ENCODE data around the gene CCDC71. TPM values are rescaled to one million over a fixed set of nuclear protein-coding genes. Genes with fewer than 3 reads are reported as not detected.

CCDC71 gene
- total and polyA plus RNA-seq, 2 donors (not counting 1 experiment from before 2014, with no cell fraction given), result 15.6 to 30.0 TPM

DNA sequence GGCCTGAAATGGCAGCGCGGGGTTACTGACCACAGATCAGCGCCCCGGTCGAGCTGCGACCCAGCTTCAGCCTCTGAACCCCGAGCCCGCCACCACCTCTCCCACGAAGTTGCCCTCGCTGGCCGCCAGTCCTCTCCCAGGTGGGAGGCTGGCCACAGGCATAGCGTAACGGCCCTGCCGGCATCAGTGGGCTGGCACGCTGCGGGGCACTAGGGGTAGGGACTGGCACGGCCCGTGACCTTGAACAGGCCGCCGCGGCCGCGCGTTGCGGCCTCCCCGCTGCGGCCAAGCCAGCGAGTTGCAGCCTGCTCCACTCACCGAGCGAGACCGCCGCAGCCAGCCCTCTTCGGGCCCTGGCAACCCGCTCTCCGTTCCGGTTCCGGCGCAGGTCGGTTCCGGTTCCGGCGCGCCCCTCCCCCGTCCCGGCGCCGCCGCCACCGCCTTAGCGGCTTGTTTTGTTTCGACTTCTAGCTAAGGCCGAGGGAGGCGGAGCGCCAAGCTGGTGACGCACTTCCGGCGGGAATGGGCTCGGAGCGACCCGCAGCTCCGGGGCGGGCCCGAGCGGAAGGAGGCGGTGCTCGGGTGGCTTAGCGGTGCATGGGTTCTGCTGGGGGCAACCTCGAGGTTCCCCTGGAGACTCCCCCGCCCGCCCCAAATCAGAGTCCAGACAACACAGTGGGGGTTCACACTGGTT is 45.5 kb downstream of the CCDC71 start, which contains the start of gene USP19:
Gene USP19, minus strand, starts transcription at position 386 of the 694 bp plus-strand sequence. CDS start 1,678 bp downstream, outside the sequence.
- peak within 1 kb of the TSS; percentile 90 for H3K9ac ChIP-seq (ENCODE audit: low read length)
- peaks cover 34% of the 10 kb centered on the region for H3K79me2 ChIP-seq (ENCODE audit: control insufficient read depth, insufficient read depth, low read length)
- Mint-ChIP-seq H3K4me1 (peaks cover 15% of the 10 kb centered on the region), H3K4me3 (peak within 1 kb of the TSS; percentile 88), H3K27ac (peak within 1 kb of the TSS; percentile 89), H3K9me3 (ENCODE audit: insufficient read depth) (no peaks in the 10 kb centered on the region), H3K27me3 (no peaks in the 10 kb centered on the region)
- H2AFZ ChIP-seq (ENCODE audit: insufficient read depth, low read depth, low read length, poor library complexity, severe bottlenecking), result peak within 1 kb of the TSS; percentile 88
- POLR2A ChIA-PET, result interaction anchor here (0.5 to 2.6 kb wide), 14 partner anchors 9 to 1221 kb away, joined by 3 to 32 read pairs (median 4); partner anchors contain the start of genes CCDC71, DALRD3, KLHDC8B and NDUFAF3
- H3K4me3 ChIP-seq (ENCODE audit: control extremely low read depth in 1 of 5, extremely low read depth in 1 of 5, insufficient read depth in 1 of 5, low read depth in 2 of 5, low read length in 4 of 5), result peak within 1 kb of the TSS; percentile 67 to 85 (median 74)
- peak within 1 kb of the TSS; percentile 88 for H3K4me2 ChIP-seq (replicated peaks; ENCODE audit: low read depth, low read length, poor library complexity, severe bottlenecking)
- peaks cover 12 to 21% of the 10 kb centered on the region in 2 donors for H3K4me1 ChIP-seq (ENCODE audit: control insufficient read depth in 2 of 2, insufficient read depth in 2 of 2, low read length in 2 of 2)
- no peak for TF ChIP-seq EZH2 (IDR thresholded peaks at IDR 0.05; ENCODE audit: borderline replicate concordance, insufficient read depth, low read depth, low read length, poor library complexity, severe bottlenecking)
- TF ChIP-seq, protein P1, sequence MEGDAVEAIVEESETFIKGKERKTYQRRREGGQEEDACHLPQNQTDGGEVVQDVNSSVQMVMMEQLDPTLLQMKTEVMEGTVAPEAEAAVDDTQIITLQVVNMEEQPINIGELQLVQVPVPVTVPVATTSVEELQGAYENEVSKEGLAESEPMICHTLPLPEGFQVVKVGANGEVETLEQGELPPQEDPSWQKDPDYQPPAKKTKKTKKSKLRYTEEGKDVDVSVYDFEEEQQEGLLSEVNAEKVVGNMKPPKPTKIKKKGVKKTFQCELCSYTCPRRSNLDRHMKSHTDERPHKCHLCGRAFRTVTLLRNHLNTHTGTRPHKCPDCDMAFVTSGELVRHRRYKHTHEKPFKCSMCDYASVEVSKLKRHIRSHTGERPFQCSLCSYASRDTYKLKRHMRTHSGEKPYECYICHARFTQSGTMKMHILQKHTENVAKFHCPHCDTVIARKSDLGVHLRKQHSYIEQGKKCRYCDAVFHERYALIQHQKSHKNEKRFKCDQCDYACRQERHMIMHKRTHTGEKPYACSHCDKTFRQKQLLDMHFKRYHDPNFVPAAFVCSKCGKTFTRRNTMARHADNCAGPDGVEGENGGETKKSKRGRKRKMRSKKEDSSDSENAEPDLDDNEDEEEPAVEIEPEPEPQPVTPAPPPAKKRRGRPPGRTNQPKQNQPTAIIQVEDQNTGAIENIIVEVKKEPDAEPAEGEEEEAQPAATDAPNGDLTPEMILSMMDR (IDR thresholded peaks at IDR 0.05), result no peak
- H3K36me3 ChIP-seq (replicated peaks in 1 of 2; ENCODE audit: control extremely low read depth in 1 of 2, control insufficient read depth in 1 of 2, extremely low read depth in 1 of 2, insufficient read depth in 2 of 2, low read length in 1 of 2), result peaks cover 0 to 35% of the 10 kb centered on the region in 2 experiments
- H3K27me3 ChIP-seq (replicated peaks in 1 of 4; ENCODE audit: control extremely low read depth in 1 of 4, control insufficient read depth in 3 of 4, insufficient read depth in 4 of 4, low read length in 3 of 4), result no peaks in the 10 kb centered on the region
- intact Hi-C loops (cut with micrococcal nuclease), result loop anchor here (1.0 to 5.0 kb wide), 5 partner anchors 16 to 552 kb away; partner anchors contain the start of genes APEH, CCDC71, QARS1 and QRICH1
- CTCF ChIA-PET, result interaction anchor here (0.6 to 1.8 kb wide), 6 partner anchors 19 to 133 kb away, joined by 3 to 14 read pairs (median 5); partner anchors contain the start of genes CCDC71, QRICH1 and WDR6
- WGBS (ENCODE audit: insufficient coverage), result under 1% methylated on average over 70 of the region's 70 CpGs
- peaks cover 0 to 5% (median 0%) of the 10 kb centered on the region in 3 donors for H3K9me3 ChIP-seq (ENCODE audit: control extremely low read depth in 1 of 3, control insufficient read depth in 2 of 3, insufficient read depth in 1 of 3, low read length in 2 of 3)
- peak within 1 kb of the TSS; percentile 82 to 92 for H3K27ac ChIP-seq (ENCODE audit: low read length in 2 of 2)
- H4K20me1 ChIP-seq (ENCODE audit: control insufficient read depth, insufficient read depth, low read length, poor library complexity, severe bottlenecking), result peaks cover 7% of the 10 kb centered on the region
- DNase-seq (peak; percentile 97), ATAC-seq (ENCODE audit: low read depth) (peak; percentile 95)

Data from B cell (primary cell).